WTC11 (cell line): ENCODE results near the gene ZNF140.

ENCODE experiments used
- ESRRA ChIP-seq: sonication (generic); formaldehyde crosslinking; IDR thresholded peaks from 2 replicates; pipeline ENCODE4 v1.8.1; 2022; ENCODE audit warnings: mild to moderate bottlenecking, missing genetic modification reagents, borderline replicate concordance
- TCF7 ChIP-seq: sonication (generic); formaldehyde crosslinking; IDR thresholded peaks from 2 replicates; pipeline ENCODE4 v1.8.0; 2022; ENCODE audit warnings: mild to moderate bottlenecking, low read depth, missing genetic modification reagents, moderate library complexity
- TF ChIP-seq, protein P1 (sequence below): fragments of 200-600 bp; IDR thresholded peaks from 2 replicates; pipeline ENCODE4 v1.8.0; 2022; ENCODE audit warnings: antibody characterized with exemption

DNA sequence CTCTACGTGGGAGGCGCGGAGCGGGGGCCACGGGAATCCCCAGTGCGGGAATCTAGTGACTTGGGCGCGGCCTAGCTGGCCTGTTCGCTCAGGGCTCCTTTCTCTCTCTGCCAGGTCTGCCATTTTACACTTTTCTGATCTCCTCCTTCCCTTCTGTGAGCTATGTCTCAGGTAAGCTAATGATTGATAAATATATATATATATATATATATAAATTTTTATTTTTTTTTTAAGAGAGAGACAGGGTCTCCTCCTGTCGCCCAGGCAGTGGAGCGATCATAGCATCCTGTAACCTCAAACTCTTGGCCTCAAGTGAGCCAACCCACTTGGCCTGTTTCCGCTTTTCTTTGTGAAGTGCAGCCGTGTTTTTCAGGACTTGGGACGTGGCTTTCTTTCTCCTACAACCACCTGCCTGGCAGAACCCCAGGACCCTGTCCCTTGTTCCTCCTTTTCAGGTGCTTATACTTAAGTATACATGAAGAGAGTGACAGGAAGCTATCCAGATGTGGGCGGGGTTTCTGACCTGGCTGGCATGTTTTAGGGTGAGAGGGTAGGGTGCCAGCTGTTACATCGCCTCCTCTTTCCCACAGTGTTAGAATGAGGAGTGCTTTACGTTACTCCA is 547 bp downstream of the ZNF140 start:
- TF ChIP-seq TCF7 (CRISPR knock-in tag) (no peak), ESRRA (CRISPR knock-in tag) (no peak)
- TF ChIP-seq, protein P1, sequence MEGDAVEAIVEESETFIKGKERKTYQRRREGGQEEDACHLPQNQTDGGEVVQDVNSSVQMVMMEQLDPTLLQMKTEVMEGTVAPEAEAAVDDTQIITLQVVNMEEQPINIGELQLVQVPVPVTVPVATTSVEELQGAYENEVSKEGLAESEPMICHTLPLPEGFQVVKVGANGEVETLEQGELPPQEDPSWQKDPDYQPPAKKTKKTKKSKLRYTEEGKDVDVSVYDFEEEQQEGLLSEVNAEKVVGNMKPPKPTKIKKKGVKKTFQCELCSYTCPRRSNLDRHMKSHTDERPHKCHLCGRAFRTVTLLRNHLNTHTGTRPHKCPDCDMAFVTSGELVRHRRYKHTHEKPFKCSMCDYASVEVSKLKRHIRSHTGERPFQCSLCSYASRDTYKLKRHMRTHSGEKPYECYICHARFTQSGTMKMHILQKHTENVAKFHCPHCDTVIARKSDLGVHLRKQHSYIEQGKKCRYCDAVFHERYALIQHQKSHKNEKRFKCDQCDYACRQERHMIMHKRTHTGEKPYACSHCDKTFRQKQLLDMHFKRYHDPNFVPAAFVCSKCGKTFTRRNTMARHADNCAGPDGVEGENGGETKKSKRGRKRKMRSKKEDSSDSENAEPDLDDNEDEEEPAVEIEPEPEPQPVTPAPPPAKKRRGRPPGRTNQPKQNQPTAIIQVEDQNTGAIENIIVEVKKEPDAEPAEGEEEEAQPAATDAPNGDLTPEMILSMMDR = no peak; the same call in 1 of the 2 replicates
